Cardiac fibroblast (primary cell): ENCODE results near the gene CFAP73.

Source experiments
- DNase-seq, 2 donors: peaks; one replicate each; pipeline versions ENCODE4 v3.0.0 to v3.0.0-alpha.2; 2010; ENCODE audit warnings: low read depth in 2 of 2
- H3K4me3 ChIP-seq, 2 donors: replicated peaks in 1 of 2; 1 replicate in 1 of 2; 2 replicates in 1 of 2; pipeline ENCODE4 v1.5.1; 2011; ENCODE audit warnings: low read depth in 2 of 2, low read length in 2 of 2, mild to moderate bottlenecking in 2 of 2, moderate library complexity in 1 of 2
- CTCF ChIP-seq: IDR thresholded peaks from one replicate; pipeline ENCODE4 v1.5.1; 2011; ENCODE audit warnings: low read depth, mild to moderate bottlenecking, low read length, inconsistent platforms

Gene CFAP73

GRCh38 chr12:113189361-113189760 lies 39.8 kb downstream of the CFAP73 start:
- no peak overlapping the region for H3K4me3 ChIP-seq
- no peak for TF ChIP-seq CTCF
- no peak for DNase-seq

- no peak overlapping the region for H3K4me3 ChIP-seq
- no peak for TF ChIP-seq CTCF
- peak; percentile 39 to 49 for DNase-seq
These were observed 41.2 kb downstream of the CFAP73 start for GRCh38 chr12:113190761-113191160.

GRCh38 chr12:113191227-113191626 lies 41.7 kb downstream of the CFAP73 start:
- no peak for DNase-seq
- no peak for TF ChIP-seq CTCF
- no peak overlapping the region for H3K4me3 ChIP-seq

- no peak overlapping the region for H3K4me3 ChIP-seq
- peak; percentile 61 to 69 for DNase-seq
- TF ChIP-seq CTCF: no peak
These were observed 45.5 kb downstream of the CFAP73 start for GRCh38 chr12:113194971-113195391.

GRCh38 chr12:113195598-113195997 lies 46.1 kb downstream of the CFAP73 start:
- TF ChIP-seq CTCF: no peak
- DNase-seq: no peak
- no peak overlapping the region for H3K4me3 ChIP-seq

GRCh38 chr12:113196582-113196981 lies 47.1 kb downstream of the CFAP73 start:
- no peak for DNase-seq
- no peak for TF ChIP-seq CTCF
- no peak overlapping the region for H3K4me3 ChIP-seq

GRCh38 chr12:113196990-113197389 lies 47.5 kb downstream of the CFAP73 start:
- DNase-seq: peak; percentile 88 to 90
- peak; percentile 85 for TF ChIP-seq CTCF
- H3K4me3 ChIP-seq: no peak overlapping the region
